Motor neuron (in vitro differentiated cells): ENCODE measurements around the gene MT1F. TPM values are rescaled to one million over a fixed set of nuclear protein-coding genes. Genes with fewer than 3 reads are reported as not detected.
A peak's percentile ranks its signal among the peaks of the same experiment; 100 is the strongest.
"Not testable (repeated sequence)": the region's sequence is repeated elsewhere in the genome, so short reads cannot be mapped to it uniquely, and the experiment has no call there.

Experiments used
- ATAC-seq, 8 experiments: fragments of 200-7000 bp; cut with Tn5 transposase; replicated peaks in 6 of 8; 2 replicates each; pipeline ENCODE4 v1.8.0; 2021; ENCODE audit warnings: mild to moderate bottlenecking in 8 of 8, moderate library complexity in 8 of 8
- H3K27ac ChIP-seq, 2 donors: fragments of 250-450 bp; sonication (Bioruptor Pico); 2 replicates each; pipeline ENCODE4 v1.9.0; 2021; ENCODE audit warnings: antibody characterized with exemption in 2 of 2, mild to moderate bottlenecking in 2 of 2, moderate library complexity in 1 of 2
- H3K4me1 ChIP-seq, 2 donors: fragments of 250-450 bp; sonication (Bioruptor Pico); replicated peaks in 1 of 2; 2 replicates each; pipeline ENCODE4 v1.6.1; 2021; ENCODE audit warnings: antibody characterized with exemption in 2 of 2, mild to moderate bottlenecking in 2 of 2, moderate library complexity in 1 of 2
- H3K4me3 ChIP-seq, 5 donors: fragments of 250-450 bp; sonication (Bioruptor Pico); 2 replicates each; pipeline ENCODE4 v1.9.0; 2021; ENCODE audit warnings: antibody characterized with exemption in 5 of 5, mild to moderate bottlenecking in 5 of 5, moderate library complexity in 4 of 5
- WGBS, 10 experiments: fragments of 450-650 bp; shearing (Covaris generic); methylation state at CpG; one replicate each; pipeline ENCODE4 v1.0.0; 2022; 5-methylcytosine and 5-hydroxymethylcytosine counted together
- in situ Hi-C, 9 experiments: fragments of 400-800 bp; cut with MboI; loops; one replicate each; pipeline ENCODE4 v1.15.0; 2021; ENCODE audit warnings: low sequenced_read_pairs in 9 of 9, low pct_unique_long_range_greater_than_20kb in 2 of 9; ENCODE audit not compliant: unreplicated experiment in 9 of 9
- total RNA-seq, 8 experiments: library from RNA; unstranded; fragments of 300-600 nt; gene quantifications; 2 replicates each; pipeline versions ENCODE4 v1.2.3 to v1.2.4, GENCODE V29; 2022

MT1F gene
- total RNA-seq, 8 experiments from 2014 or later, result 1.8 to 156 (median 11.3) TPM; not detected in 1

GRCh38 chr16:56617212-56618085 lies 40.3 kb upstream of the MT1F start:
- Histone ChIP-seq H3K4me3 (no peak overlapping the region), H3K27ac (no peak overlapping the region), H3K4me1 (no peaks in the 10 kb centered on the region)
- ATAC-seq, result peak; percentile 31 to 99 (median 80)
- WGBS, 10 experiments, result 0 to 57% (median 10%) methylated on average over 1 to 5 of the region's 41 CpGs; no CpG with 5 or more reads in 5 of the 10 experiments
- in situ Hi-C loops, result no loop called here

DNA sequence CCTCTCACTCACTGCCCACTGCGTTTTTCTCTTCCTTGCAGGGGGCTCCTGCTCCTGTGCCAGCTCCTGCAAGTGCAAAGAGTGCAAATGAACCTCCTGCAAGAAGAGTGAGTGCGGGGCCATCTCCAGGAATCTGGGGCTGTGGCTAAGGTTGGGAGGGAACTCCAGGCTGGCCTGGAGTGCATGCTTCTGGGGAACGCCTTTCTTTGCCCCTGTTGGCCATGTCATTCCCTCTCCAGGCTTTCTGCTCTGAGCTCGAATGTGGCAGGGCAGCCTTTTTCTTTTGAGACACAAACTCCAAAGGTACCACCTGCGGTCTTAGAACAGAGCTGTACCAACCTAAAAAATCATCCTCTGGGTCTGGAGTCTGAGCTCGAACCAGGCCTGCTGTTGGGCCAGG lies 39.6 kb upstream of the MT1F start:
- ATAC-seq, result no peak
- Histone ChIP-seq H3K4me1 (no peaks in the 10 kb centered on the region), H3K27ac (no peak overlapping the region), H3K4me3 (no peak overlapping the region)
- in situ Hi-C loops, result no loop called here
- WGBS, 10 experiments, result 20 to 81% (median 40%) methylated on average over 1 to 5 of the region's 6 CpGs; no CpG with 5 or more reads in 3 of the 10 experiments

DNA sequence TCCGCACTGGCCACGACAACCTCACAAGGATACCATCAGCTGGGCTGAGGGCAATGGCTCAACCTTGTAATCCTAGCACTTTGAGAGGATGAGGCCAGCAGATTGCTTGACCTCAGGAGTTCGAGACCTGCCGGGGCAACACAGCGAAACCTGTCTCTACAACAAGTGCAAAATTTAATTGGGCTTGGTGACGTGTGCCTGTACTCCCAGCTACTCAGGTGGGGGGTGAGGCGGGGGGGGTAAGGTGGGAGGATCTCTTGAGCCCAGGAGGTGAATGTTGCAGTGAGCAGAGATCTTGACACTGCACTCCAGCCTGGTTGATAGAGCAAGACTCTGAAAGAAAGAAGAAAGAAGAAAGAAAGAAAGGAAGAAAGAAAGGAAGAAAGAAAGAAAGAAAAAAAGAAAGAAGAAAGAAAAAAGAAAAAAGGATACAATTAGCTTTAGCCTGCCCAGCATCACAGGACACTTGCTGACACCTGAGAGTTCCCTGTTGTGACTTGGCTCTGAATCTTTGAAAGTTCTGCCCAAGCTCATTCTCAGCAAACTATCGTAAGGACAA lies 37.3 kb upstream of the MT1F start:
- no peak for ATAC-seq
- 29 to 100% (median 92%) methylated on average over 1 to 3 of the region's 8 CpGs; no CpG with 5 or more reads in 5 of the 10 experiments for WGBS, 10 experiments
- Histone ChIP-seq H3K27ac (no peak overlapping the region), H3K4me3 (no peak overlapping the region), H3K4me1 (no peaks in the 10 kb centered on the region)
- in situ Hi-C loops, result no loop called here

- WGBS, 10 experiments, result 37 to 88% (median 66%) methylated on average over 1 to 4 of the region's 4 CpGs
These were observed 35.9 kb upstream of the MT1F start for GRCh38 chr16:56621665-56622445.

DNA sequence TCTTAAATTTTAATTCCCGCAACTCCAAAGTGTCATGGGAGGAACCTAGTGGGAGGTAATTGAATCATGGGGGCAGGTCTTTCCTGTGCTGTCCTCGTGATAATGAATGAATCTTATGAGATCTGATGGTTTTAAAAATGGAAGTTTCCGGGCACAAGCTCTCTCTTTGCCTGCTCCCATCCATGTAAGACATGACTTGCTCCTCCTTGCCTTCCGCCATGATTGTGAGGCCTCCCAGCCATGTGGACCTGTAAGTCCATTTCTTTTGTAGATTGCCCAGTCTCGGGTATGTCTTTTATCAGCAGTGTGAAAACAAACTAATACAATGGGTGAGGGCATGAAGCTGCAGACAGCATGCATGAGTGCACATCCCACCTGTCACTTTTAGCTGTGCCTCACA lies 34.6 kb upstream of the MT1F start:
- H3K4me1 ChIP-seq, in situ Hi-C loops, ATAC-seq, H3K27ac ChIP-seq, H3K4me3 ChIP-seq: not testable (repeated sequence)
- 60 to 100% (median 83%) methylated on average over 1 to 5 of the region's 5 CpGs; no CpG with 5 or more reads in 1 of the 10 experiments for WGBS, 10 experiments

More at GRCh38 chr16:56621665-56622445, 35.9 kb upstream of the MT1F start:
- in situ Hi-C loops, H3K4me1 ChIP-seq, ATAC-seq, H3K27ac ChIP-seq, H3K4me3 ChIP-seq: not testable (repeated sequence)

DNA sequence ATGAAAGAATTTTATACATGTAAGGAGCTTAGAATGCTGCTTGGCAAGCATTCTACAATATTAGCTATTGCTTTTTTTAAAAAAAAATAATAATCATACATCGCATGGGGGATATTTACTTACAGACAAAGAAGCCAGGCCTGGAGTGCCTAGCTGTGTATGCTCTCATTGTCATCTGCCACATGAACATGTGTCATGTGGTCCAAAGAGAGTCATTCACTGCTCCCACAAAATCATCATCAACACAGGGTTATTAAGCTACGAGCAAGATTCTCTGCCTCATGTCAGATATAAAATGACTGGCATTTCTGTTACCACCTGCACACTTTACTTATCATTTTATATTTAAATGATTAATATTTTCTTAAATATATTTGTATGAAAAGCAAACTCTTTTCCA lies 34.1 kb upstream of the MT1F start:
- 83 to 100% (median 100%) methylated on average over 1 to 2 of the region's 2 CpGs; no CpG with 5 or more reads in 2 of the 10 experiments for WGBS, 10 experiments
- no peak overlapping the region for H3K27ac ChIP-seq
- peaks cover 0 to 2% of the 10 kb centered on the region in 2 donors for H3K4me1 ChIP-seq
- in situ Hi-C loops, result no loop called here
- ATAC-seq, result no peak
- no peak overlapping the region for H3K4me3 ChIP-seq

DNA sequence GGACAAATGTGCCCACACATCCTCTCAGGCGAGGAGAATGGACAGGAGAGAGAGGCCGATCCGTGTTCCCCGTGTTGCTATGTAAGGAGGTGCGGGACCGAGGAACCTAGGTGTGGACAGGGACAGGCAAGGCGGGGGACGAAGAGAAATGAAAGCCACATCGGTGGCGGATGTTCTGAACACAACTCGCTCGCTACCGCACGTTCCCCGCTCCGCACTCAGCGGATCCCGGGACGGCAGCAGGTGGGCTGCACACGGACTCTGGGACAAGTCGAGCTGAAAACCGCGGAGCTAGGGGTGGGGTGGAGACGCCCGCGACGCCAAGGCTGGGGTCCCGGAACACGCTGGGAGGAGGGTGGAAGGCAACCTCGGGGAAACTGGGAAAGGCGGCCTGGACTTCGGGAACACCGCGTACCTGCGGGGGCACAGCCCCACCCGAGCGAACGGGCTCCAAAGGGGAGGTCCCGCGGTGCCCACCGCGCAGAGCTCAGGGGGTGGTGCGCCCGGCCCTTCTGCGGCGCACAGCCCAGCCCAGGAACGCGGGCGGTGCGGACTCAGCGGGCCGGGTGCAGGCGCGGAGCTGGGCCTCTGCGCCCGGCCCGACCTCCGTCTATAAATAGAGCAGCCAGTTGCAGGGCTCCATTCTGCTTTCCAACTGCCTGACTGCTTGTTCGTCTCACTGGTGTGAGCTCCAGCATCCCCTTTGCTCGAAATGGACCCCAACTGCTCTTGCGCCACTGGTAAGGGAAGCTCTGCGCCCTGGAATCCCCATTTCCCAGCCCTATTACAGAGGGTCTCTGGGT lies 32.4 kb upstream of the MT1F start, which contains the start of gene MT1E:
Gene MT1E, plus strand, starts transcription at position 642 of the 803 bp plus-strand sequence. Its CDS starts 71 bp downstream, at position 713.
- WGBS, 10 experiments, result 0 to 45% (median 9%) methylated on average over 1 to 34 of the region's 62 CpGs; no CpG with 5 or more reads in 2 of the 10 experiments
- ATAC-seq, result peak; percentile 83 to 97 (median 96)
- peaks cover 0 to 2% of the 10 kb centered on the region in 2 donors for H3K4me1 ChIP-seq
- no peak within 1 kb of the TSS for H3K27ac ChIP-seq
- in situ Hi-C loops, result no loop called here
- H3K4me3 ChIP-seq, result peak within 1 kb of the TSS; percentile 9 to 37 (median 14)

- H3K4me3 ChIP-seq, result peak overlapping the region in 2 of 5 donors; percentile 30 to 37
- no peak overlapping the region for H3K27ac ChIP-seq
- 0 to 34% (median 16%) methylated on average over 1 to 11 of the region's 16 CpGs; no CpG with 5 or more reads in 3 of the 10 experiments for WGBS, 10 experiments
These were observed 31.7 kb upstream of the MT1F start for GRCh38 chr16:56625943-56626654.

DNA sequence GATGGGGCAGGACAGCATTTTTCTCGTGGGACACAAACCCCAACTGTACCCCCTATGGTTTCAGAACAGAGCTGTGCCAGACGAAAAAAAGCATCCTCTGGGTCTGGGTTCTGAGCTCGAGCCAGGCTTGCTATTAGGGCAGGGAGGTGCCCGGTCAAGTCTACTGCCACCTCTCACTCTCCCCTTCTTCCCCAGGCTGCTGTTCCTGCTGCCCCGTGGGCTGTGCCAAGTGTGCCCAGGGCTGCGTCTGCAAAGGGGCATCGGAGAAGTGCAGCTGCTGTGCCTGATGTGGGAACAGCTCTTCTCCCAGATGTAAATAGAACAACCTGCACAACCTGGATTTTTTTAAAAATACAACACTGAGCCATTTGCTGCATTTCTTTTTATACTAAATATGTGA lies 31.1 kb upstream of the MT1F start:
- no peak overlapping the region for H3K27ac ChIP-seq
- in situ Hi-C loops, result no loop called here
- ATAC-seq, result no peak

More at GRCh38 chr16:56625943-56626654, 31.7 kb upstream of the MT1F start:
- peaks cover 0 to 2% of the 10 kb centered on the region in 2 donors for H3K4me1 ChIP-seq
- ATAC-seq, result peak; percentile 34 to 63 (median 54)
- in situ Hi-C loops, result no loop called here

GRCh38 chr16:56628486-56629350 lies 29.0 kb upstream of the MT1F start:
- no peak for ATAC-seq
- Histone ChIP-seq H3K4me3 (no peak overlapping the region), H3K4me1 (peaks cover 7 to 10% of the 10 kb centered on the region in 2 donors), H3K27ac (no peak overlapping the region)
- in situ Hi-C loops, result no loop called here
- 15 to 80% (median 22%) methylated on average over 2 to 7 of the region's 9 CpGs; no CpG with 5 or more reads in 3 of the 10 experiments for WGBS, 10 experiments

More for the DNA sequence above, 31.1 kb upstream of the MT1F start:
- Histone ChIP-seq H3K4me3 (no peak overlapping the region), H3K4me1 (peaks cover 0 to 2% of the 10 kb centered on the region in 2 donors)
- WGBS, 10 experiments, result 0 to 44% (median 25%) methylated on average over 1 to 2 of the region's 7 CpGs; no CpG with 5 or more reads in 5 of the 10 experiments

DNA sequence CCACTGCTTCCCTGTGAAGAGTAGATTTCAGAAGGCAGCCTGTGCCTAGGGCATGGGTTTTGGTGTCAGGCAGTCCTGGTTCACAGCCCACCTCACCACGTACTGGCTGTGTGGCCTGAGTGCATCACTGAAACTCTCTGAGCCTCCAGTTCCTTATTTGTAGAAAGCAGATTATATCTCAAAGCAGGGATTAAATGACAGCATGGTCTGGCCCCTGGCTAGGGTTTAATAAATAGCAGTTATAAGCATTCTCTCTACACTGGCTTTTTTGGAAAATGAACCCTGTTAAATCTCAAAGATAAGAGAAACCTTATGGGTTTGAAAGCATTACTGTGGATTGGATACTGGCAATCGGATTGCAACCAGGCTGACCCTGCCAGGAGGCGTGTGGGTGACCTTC lies 28.2 kb upstream of the MT1F start:
- in situ Hi-C loops, result no loop called here
- 13 to 100% (median 50%) methylated on average over 1 to 2 of the region's 3 CpGs; no CpG with 5 or more reads in 3 of the 10 experiments for WGBS, 10 experiments
- Histone ChIP-seq H3K27ac (no peak overlapping the region), H3K4me1 (peaks cover 7 to 10% of the 10 kb centered on the region in 2 donors), H3K4me3 (no peak overlapping the region)
- no peak for ATAC-seq
